ENCODE measurements around the gene CDH4.

CDH4 gene

GRCh38 chr20:61555566-61555965 lies 303.5 kb downstream of the CDH4 start:
- FAIRE-seq (no peak), DNase-seq (ENCODE audit: low spot score) (no peak)

GRCh38 chr20:61556111-61556510 lies 304.1 kb downstream of the CDH4 start:
- FAIRE-seq (peak; percentile 82), DNase-seq (ENCODE audit: low spot score) (peak; percentile 71)

GRCh38 chr20:61556673-61557072 lies 304.6 kb downstream of the CDH4 start:
- DNase-seq (ENCODE audit: low spot score) (no peak), FAIRE-seq (no peak)

- DNase-seq (ENCODE audit: low spot score) (no peak), FAIRE-seq (no peak)
Measured at GRCh38 chr20:61557621-61558020, 305.6 kb downstream of the CDH4 start.

- no peak for FAIRE-seq
- no peak for DNase-seq (ENCODE audit: low spot score)
Measured at GRCh38 chr20:61558726-61559125, 306.7 kb downstream of the CDH4 start.

- no peak for FAIRE-seq
- DNase-seq (ENCODE audit: low spot score): no peak
Measured at GRCh38 chr20:61559706-61560315, 307.8 kb downstream of the CDH4 start.

- FAIRE-seq: no peak
- no peak for DNase-seq (ENCODE audit: low spot score)
Measured at GRCh38 chr20:61560361-61560853, 308.3 kb downstream of the CDH4 start.

GRCh38 chr20:61561111-61561830 lies 309.2 kb downstream of the CDH4 start:
- FAIRE-seq: no peak
- no peak for DNase-seq (ENCODE audit: low spot score)

- no peak for DNase-seq (ENCODE audit: low spot score)
- no peak for FAIRE-seq
Measured at GRCh38 chr20:61562491-61562890, 310.4 kb downstream of the CDH4 start.

GRCh38 chr20:61562897-61563504 lies 310.9 kb downstream of the CDH4 start:
- FAIRE-seq (no peak), DNase-seq (ENCODE audit: low spot score) (no peak)

GRCh38 chr20:61564628-61565027 lies 312.6 kb downstream of the CDH4 start:
- no peak for DNase-seq (ENCODE audit: low spot score)
- no peak for FAIRE-seq

- FAIRE-seq (no peak), DNase-seq (ENCODE audit: low spot score) (no peak)
Measured at GRCh38 chr20:61565791-61566190, 313.7 kb downstream of the CDH4 start.

GRCh38 chr20:61566691-61567090 lies 314.6 kb downstream of the CDH4 start:
- DNase-seq (ENCODE audit: low spot score) (no peak), FAIRE-seq (no peak)

- no peak for FAIRE-seq
- DNase-seq (ENCODE audit: low spot score): no peak
Measured at GRCh38 chr20:61567204-61567603, 315.1 kb downstream of the CDH4 start.

GRCh38 chr20:61569825-61570224 lies 317.8 kb downstream of the CDH4 start:
- FAIRE-seq (no peak), DNase-seq (ENCODE audit: low spot score) (no peak)

GRCh38 chr20:61570646-61571195 lies 318.7 kb downstream of the CDH4 start:
- DNase-seq (ENCODE audit: low spot score): no peak

GRCh38 chr20:61571221-61571620 lies 319.2 kb downstream of the CDH4 start:
- DNase-seq (ENCODE audit: low spot score) (no peak), FAIRE-seq (no peak)

More at GRCh38 chr20:61570646-61571195, 318.7 kb downstream of the CDH4 start:
- no peak for FAIRE-seq

- DNase-seq (ENCODE audit: low spot score) (no peak), FAIRE-seq (no peak)
Measured at GRCh38 chr20:61571916-61572711, 320.1 kb downstream of the CDH4 start.

- FAIRE-seq: no peak
Measured at GRCh38 chr20:61572789-61573188, 320.7 kb downstream of the CDH4 start.

GRCh38 chr20:61573415-61574305 lies 321.6 kb downstream of the CDH4 start:
- DNase-seq (ENCODE audit: low spot score): no peak
- FAIRE-seq: no peak

More at GRCh38 chr20:61572789-61573188, 320.7 kb downstream of the CDH4 start:
- DNase-seq (ENCODE audit: low spot score): no peak
